Endodermal cell (in vitro differentiated cells): ENCODE results near the gene TMEM205. TPM values are rescaled to one million over a fixed set of nuclear protein-coding genes. Genes with fewer than 3 reads are reported as not detected.
"Not testable (repeated sequence)": the region's sequence is repeated elsewhere in the genome, so short reads cannot be mapped to it uniquely, and the experiment has no call there.

Source experiments
- DNase-seq: peaks from one replicate; pipeline ENCODE4 v3.0.0-alpha.2; 2017
- H3K27ac ChIP-seq: 2 replicates; pipeline ENCODE4 v1.5.1; 2013; ENCODE audit warnings: mild to moderate bottlenecking, low read depth, low read length, moderate library complexity
- H3K27me3 ChIP-seq: 2 replicates; pipeline ENCODE4 v1.6.1; 2013; ENCODE audit warnings: mild to moderate bottlenecking, low read length, moderate library complexity; ENCODE audit not compliant: insufficient read depth, control insufficient read depth, poor library complexity, severe bottlenecking
- H3K36me3 ChIP-seq: 2 replicates; pipeline ENCODE4 v1.7.0; 2013; ENCODE audit warnings: mild to moderate bottlenecking, low read length, moderate library complexity; ENCODE audit not compliant: control insufficient read depth, insufficient read depth
- H3K4me1 ChIP-seq: one replicate; pipeline ENCODE4 v1.7.0; 2013; ENCODE audit warnings: low read length; ENCODE audit not compliant: control insufficient read depth, insufficient read depth
- H3K4me3 ChIP-seq: 2 replicates; pipeline ENCODE4 v1.5.1; 2013; ENCODE audit warnings: mild to moderate bottlenecking, low read length, moderate library complexity
- H3K9ac ChIP-seq: 2 replicates; pipeline ENCODE4 v1.6.1; 2013; ENCODE audit warnings: mild to moderate bottlenecking, low read length, moderate library complexity; ENCODE audit not compliant: poor library complexity, severe bottlenecking; ENCODE audit errors: extremely low read depth
- H3K9me3 ChIP-seq: 2 replicates; pipeline ENCODE4 v1.6.1; 2013; ENCODE audit warnings: mild to moderate bottlenecking, low read length, moderate library complexity; ENCODE audit not compliant: control insufficient read depth
- H3K27ac Mint-ChIP-seq: 2 replicates; pipeline ENCODE4 v1.8.0; 2020; ENCODE audit warnings: mixed read lengths
- H3K27me3 Mint-ChIP-seq: 2 replicates; pipeline ENCODE4 v1.8.0; 2021; ENCODE audit warnings: mild to moderate bottlenecking, mixed read lengths; ENCODE audit not compliant: insufficient read depth
- H3K36me3 Mint-ChIP-seq: 2 replicates; pipeline ENCODE4 v1.8.0; 2020; ENCODE audit warnings: low read depth, mixed read lengths
- H3K4me1 Mint-ChIP-seq: 2 replicates; pipeline ENCODE4 v1.8.0; 2020; ENCODE audit warnings: mixed read lengths
- H3K4me3 Mint-ChIP-seq: 2 replicates; pipeline ENCODE4 v1.8.0; 2020; ENCODE audit warnings: mild to moderate bottlenecking, moderate library complexity, mixed read lengths
- H3K9me3 Mint-ChIP-seq: 2 replicates; pipeline ENCODE4 v1.8.0; 2020; ENCODE audit warnings: mild to moderate bottlenecking, mixed read lengths
- WGBS, 2 experiments: methylation state at CpG; one replicate each; pipeline versions ENCODE4 v1.1.5 to v1.1.7; 2013; ENCODE audit warnings: missing lambda C conversion rate in 2 of 2, mixed read lengths in 1 of 2; ENCODE audit not compliant: insufficient coverage in 1 of 2, insufficient read length in 1 of 2; 5-methylcytosine and 5-hydroxymethylcytosine counted together
- total RNA-seq, 2 donors: library from RNA; stranded (reverse); fragmentation: NEBNext Ultra II Directional in 1 of 2; extraction: Animal tissue kit (Norgen Biotek cat#: 25700) in 1 of 2; gene quantifications; 2 replicates in 1 of 2; 3 replicates in 1 of 2; pipeline ENCODE4 v1.2.1, GENCODE V29; 2021
- TF ChIP-seq, protein P1 (sequence below): fragments of 200-600 bp; sonication (generic); conservative IDR thresholded peaks from 2 replicates; pipeline ENCODE4 v1.5.0; 2021; ENCODE audit warnings: antibody characterized with exemption, mild to moderate bottlenecking

Gene TMEM205
- total RNA-seq, 2 donors from 2014 or later = 58.2 to 58.9 TPM

DNA sequence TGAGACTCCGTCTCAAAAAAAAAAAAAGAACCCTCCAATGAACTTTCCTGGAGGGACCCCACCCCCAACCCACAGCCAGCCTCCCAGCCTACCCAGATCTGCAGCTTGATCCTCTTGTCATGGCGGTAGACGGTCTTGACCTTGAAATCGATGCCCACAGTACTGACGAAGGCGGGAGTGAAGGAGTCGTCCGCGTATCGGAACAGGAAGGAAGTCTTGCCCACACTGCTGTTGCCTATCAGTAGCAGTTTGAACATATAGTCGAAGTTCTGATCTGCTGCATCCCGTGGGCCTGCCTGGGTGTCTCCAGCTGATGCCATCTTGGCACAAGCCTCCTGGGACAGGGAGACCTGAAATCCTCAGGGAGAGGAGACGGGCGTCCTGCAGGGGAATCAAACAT, 9.0 kb downstream of the TMEM205 start:
- H3K36me3 ChIP-seq = peaks cover 46% of the 10 kb centered on the region
- TF ChIP-seq, protein P1, sequence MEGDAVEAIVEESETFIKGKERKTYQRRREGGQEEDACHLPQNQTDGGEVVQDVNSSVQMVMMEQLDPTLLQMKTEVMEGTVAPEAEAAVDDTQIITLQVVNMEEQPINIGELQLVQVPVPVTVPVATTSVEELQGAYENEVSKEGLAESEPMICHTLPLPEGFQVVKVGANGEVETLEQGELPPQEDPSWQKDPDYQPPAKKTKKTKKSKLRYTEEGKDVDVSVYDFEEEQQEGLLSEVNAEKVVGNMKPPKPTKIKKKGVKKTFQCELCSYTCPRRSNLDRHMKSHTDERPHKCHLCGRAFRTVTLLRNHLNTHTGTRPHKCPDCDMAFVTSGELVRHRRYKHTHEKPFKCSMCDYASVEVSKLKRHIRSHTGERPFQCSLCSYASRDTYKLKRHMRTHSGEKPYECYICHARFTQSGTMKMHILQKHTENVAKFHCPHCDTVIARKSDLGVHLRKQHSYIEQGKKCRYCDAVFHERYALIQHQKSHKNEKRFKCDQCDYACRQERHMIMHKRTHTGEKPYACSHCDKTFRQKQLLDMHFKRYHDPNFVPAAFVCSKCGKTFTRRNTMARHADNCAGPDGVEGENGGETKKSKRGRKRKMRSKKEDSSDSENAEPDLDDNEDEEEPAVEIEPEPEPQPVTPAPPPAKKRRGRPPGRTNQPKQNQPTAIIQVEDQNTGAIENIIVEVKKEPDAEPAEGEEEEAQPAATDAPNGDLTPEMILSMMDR = no peak
- WGBS, 2 experiments = 96% methylated on average over 5 to 14 of the region's 14 CpGs
- H3K9ac ChIP-seq = no peak overlapping the region
- DNase-seq = no peak
- no peak overlapping the region for H3K27ac ChIP-seq
- no peak overlapping the region for H3K4me3 ChIP-seq
- peaks cover 2% of the 10 kb centered on the region for H3K9me3 Mint-ChIP-seq
- peaks cover 5% of the 10 kb centered on the region for H3K4me1 Mint-ChIP-seq
- H3K4me1 ChIP-seq = peaks cover 5% of the 10 kb centered on the region
- H3K27ac Mint-ChIP-seq = no peak overlapping the region
- no peak overlapping the region for H3K4me3 Mint-ChIP-seq
- no peaks in the 10 kb centered on the region for H3K9me3 ChIP-seq
- H3K27me3 ChIP-seq = no peaks in the 10 kb centered on the region
- peaks cover 49% of the 10 kb centered on the region for H3K36me3 Mint-ChIP-seq
- H3K27me3 Mint-ChIP-seq = no peaks in the 10 kb centered on the region

- peaks cover 50% of the 10 kb centered on the region for H3K36me3 Mint-ChIP-seq
- no peak overlapping the region for H3K27ac Mint-ChIP-seq
- Histone ChIP-seq H3K9ac (no peak overlapping the region), H3K4me1 (peaks cover 5% of the 10 kb centered on the region), H3K4me3 (no peak overlapping the region), H3K36me3 (peaks cover 41% of the 10 kb centered on the region), H3K9me3 (no peaks in the 10 kb centered on the region), H3K27ac (no peak overlapping the region), H3K27me3 (no peaks in the 10 kb centered on the region)
- WGBS, 2 experiments = 96 to 98% methylated on average over 17 of the region's 17 CpGs
- TF ChIP-seq, protein P1 = no peak
- no peak for DNase-seq
- H3K4me1 Mint-ChIP-seq = peaks cover 5% of the 10 kb centered on the region
- peaks cover 2% of the 10 kb centered on the region for H3K9me3 Mint-ChIP-seq
- H3K4me3 Mint-ChIP-seq = no peak overlapping the region
- no peaks in the 10 kb centered on the region for H3K27me3 Mint-ChIP-seq
Observed at GRCh38 chr19:11335449-11336146, 10.5 kb downstream of the TMEM205 start.

DNA sequence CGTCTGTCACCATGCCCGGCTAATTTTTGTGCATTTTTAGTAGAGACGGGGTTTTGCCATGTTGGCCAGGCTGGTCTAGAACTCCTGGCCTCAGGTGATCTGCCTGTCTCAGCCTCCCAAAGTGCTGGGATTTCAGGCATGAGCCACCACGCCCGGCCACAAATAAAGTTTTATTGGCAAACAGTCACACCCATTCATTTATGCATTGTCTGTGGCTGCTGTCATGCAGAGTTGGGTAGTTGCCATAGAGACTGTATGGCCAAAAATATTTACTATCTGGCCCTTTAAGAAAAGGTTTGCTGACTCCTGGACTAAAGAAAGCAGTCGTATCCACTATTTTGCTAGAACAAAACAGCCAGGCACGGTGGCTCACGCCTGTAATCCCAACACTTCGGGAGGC, 12.2 kb downstream of the TMEM205 start:
- not testable (repeated sequence) for H3K9me3 ChIP-seq, H3K27ac Mint-ChIP-seq, H3K27me3 Mint-ChIP-seq, H3K9me3 Mint-ChIP-seq, H3K27me3 ChIP-seq, H3K4me3 ChIP-seq, H3K9ac ChIP-seq, H3K4me1 Mint-ChIP-seq, H3K4me3 Mint-ChIP-seq, H3K27ac ChIP-seq, H3K4me1 ChIP-seq, DNase-seq
- peaks cover 48% of the 10 kb centered on the region for H3K36me3 ChIP-seq
- 87 to 95% methylated on average over 9 of the region's 9 CpGs for WGBS, 2 experiments
- H3K36me3 Mint-ChIP-seq = peaks cover 60% of the 10 kb centered on the region
